GM20000 (cell line): ENCODE results near the gene MOSPD3.

Experiments used
- DNase-seq: peaks from one replicate; pipeline ENCODE4 v3.0.0; 2012; ENCODE audit warnings: low spot score
- CTCF ChIP-seq: IDR thresholded peaks from 2 replicates; pipeline ENCODE4 v1.5.1; 2012; ENCODE audit warnings: mild to moderate bottlenecking, control low read depth; ENCODE audit errors: extremely low read depth, missing control alignments

Gene MOSPD3

GRCh38 chr7:100572949-100573675, 39.2 kb upstream of the MOSPD3 start:
- no peak for DNase-seq
- no peak for TF ChIP-seq CTCF

DNA sequence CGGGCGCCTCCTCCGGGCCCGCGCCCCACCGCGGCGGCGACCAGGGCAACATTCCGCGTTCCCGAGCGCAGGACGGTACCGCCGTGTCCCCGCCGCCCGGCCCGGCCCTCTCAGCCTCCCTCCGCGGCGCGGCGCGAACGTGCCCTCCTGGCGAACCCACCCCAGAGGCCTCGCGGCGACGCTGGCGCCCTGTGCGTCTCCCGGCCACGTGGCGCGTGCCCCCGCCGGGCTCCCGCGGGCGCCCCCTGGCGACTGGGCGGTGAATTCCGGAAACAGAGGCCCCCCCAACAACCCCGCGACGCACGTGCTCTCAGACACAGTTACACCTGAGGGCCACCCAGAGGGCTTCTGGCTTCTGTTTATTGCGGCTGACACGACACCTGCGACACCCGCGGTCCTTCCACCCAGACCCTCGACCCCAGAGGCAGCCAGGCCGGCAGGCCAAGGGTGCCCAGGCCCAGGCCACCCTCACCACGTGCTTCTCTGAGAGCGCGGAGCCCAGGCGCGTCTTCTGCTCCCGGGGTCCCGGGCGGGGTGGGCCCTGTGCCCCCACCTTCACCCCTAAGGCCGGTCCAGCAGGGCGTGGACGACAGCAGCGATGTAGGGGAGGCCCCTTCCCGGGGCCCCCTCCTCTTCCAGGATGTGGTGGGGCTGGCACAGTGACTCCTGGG, 38.5 kb upstream of the MOSPD3 start, which contains the start of gene SAP25:
Gene SAP25, minus strand, starts transcription at position 210 of the 671 bp plus-strand sequence. Its CDS starts 158 bp downstream, at position 52.
- no peak for DNase-seq
- TF ChIP-seq CTCF: no peak

DNA sequence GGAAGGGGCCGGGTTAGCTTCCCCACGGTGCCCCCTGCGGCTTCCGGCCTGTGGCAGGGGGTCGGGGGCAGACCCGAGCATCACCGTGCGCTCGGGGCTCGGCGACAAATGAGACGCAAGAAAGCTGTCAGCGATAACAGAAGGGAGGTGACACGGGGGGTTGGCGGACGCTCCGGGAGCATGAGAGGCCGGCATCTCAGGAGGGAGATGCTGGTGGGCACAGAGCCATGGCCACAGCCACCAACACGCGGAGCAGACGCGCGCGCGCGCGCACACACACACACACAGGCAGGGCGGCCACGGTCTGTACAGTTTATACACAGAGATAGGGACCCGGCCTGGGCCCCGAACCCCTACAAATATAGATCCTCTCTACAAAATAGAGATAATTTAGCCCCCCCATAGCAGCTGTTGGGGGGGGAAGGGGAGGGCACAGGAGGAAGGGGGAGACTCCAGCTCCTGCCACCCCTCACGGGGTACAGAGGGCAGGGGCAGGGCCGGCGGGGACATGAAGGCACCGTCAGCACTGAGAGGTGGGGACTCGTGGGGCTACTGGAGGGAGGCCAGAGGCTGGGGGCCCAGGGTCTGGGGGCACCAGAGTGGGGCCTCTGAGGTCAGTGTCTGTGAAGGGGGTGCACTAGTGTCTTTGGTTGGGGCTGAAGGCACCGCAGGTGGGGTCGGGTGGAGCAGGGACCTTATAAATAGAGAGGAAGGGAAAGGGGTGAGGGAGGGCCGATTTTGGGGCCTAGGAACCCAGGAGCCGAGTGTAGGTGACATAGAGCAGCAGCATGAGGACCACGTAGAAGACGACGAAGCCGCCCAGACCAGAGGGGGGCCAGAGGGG, 37.8 kb upstream of the MOSPD3 start:
- no peak for DNase-seq

GRCh38 chr7:100575206-100575631, 37.1 kb upstream of the MOSPD3 start:
- DNase-seq: no peak
- no peak for TF ChIP-seq CTCF

More for the DNA sequence above, 37.8 kb upstream of the MOSPD3 start:
- TF ChIP-seq CTCF: no peak

DNA sequence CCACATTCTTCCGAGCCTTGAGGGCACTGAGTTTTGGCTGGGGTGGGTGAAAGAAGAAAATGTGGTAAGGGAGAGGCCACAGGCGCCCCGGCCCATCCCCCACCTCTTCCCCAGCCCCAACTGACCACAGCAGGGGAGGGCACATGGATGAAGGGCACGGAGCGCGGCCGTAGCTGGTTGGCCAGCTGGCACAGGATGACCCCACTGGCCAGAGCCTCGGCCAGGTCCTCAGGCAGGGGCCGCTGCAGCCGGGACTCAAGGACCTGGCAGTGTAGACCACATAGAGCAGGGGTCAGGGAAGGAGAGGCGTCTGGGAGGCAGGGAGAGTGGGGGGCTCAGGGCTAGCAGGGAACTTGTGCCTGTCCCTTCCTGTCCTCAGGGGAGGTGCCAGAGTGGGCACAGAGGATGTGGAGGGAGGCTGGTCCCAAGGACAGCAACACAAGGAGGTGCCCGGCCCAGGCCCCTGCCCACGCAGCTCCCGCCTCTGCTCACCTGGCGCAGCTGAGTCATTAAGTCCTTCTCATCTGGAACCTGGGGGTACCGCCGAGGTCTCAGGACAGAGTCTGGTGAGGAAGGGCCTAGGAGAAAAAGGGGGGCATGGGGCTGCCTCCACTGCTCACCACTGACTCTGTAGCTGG, 36.5 kb upstream of the MOSPD3 start:
- no peak for DNase-seq
- no peak for TF ChIP-seq CTCF

GRCh38 chr7:100576384-100576993, 35.9 kb upstream of the MOSPD3 start:
- TF ChIP-seq CTCF: no peak

More at GRCh38 chr7:100576384-100576993, 35.9 kb upstream of the MOSPD3 start:
- no peak for DNase-seq
